H9 (cell line): ENCODE measurements around the gene ADSS1. TPM values are rescaled to one million over a fixed set of nuclear protein-coding genes. Genes with fewer than 3 reads are reported as not detected.

ENCODE experiments used
- DNase-seq: peaks from one replicate; pipeline ENCODE4 v3.0.0-alpha.2; 2017
- H2AFZ ChIP-seq: one replicate; pipeline ENCODE4 v1.6.1; 2013; ENCODE audit warnings: mild to moderate bottlenecking, low read length, control low read depth, moderate library complexity
- H2AK5ac ChIP-seq: 2 replicates; pipeline ENCODE4 v1.6.1; 2013; ENCODE audit warnings: low read length, control low read depth, mixed read lengths; ENCODE audit not compliant: insufficient read length
- H2BK120ac ChIP-seq: one replicate; pipeline ENCODE4 v1.6.1; 2013; ENCODE audit warnings: low read depth, mild to moderate bottlenecking, low read length, control low read depth, inconsistent platforms; ENCODE audit not compliant: poor library complexity, severe bottlenecking
- H2BK12ac ChIP-seq: 2 replicates; pipeline ENCODE4 v1.6.1; 2013; ENCODE audit warnings: low read length, control low read depth, mixed read lengths, low read depth; ENCODE audit not compliant: insufficient read length
- H2BK15ac ChIP-seq: 2 replicates; pipeline ENCODE4 v1.6.1; 2013; ENCODE audit warnings: low read depth, low read length, control low read depth
- H2BK20ac ChIP-seq: one replicate; pipeline ENCODE4 v1.6.1; 2013; ENCODE audit warnings: low read depth, mild to moderate bottlenecking, low read length, control low read depth, inconsistent platforms; ENCODE audit not compliant: poor library complexity, severe bottlenecking
- H2BK5ac ChIP-seq: 2 replicates; pipeline ENCODE4 v1.6.1; 2013; ENCODE audit warnings: low read length, control low read depth, mixed read lengths; ENCODE audit not compliant: insufficient read length
- H3K14ac ChIP-seq: 2 replicates; pipeline ENCODE4 v1.6.1; 2013; ENCODE audit warnings: low read length, control low read depth; ENCODE audit not compliant: insufficient read depth
- H3K18ac ChIP-seq: 2 replicates; pipeline ENCODE4 v1.6.1; 2013; ENCODE audit warnings: low read depth, mild to moderate bottlenecking, mixed read lengths, low read length, control low read depth; ENCODE audit not compliant: insufficient read length
- H3K23ac ChIP-seq: 2 replicates; pipeline ENCODE4 v1.6.1; 2013; ENCODE audit warnings: low read length, control low read depth, mixed read lengths, low read depth; ENCODE audit not compliant: insufficient read length
- H3K23me2 ChIP-seq: 2 replicates; pipeline ENCODE4 v1.6.1; 2013; ENCODE audit warnings: low read depth, mild to moderate bottlenecking, mixed read lengths, low read length, control low read depth; ENCODE audit not compliant: insufficient read length, poor library complexity, severe bottlenecking
- H3K27ac ChIP-seq: 2 replicates; pipeline ENCODE4 v1.5.1; 2013; ENCODE audit warnings: low read length, control low read depth, mixed read lengths, low read depth; ENCODE audit not compliant: insufficient read length
- H3K27me3 ChIP-seq: 2 replicates; pipeline ENCODE4 v1.6.1; 2013; ENCODE audit warnings: low read length, control low read depth, inconsistent platforms; ENCODE audit not compliant: insufficient read depth
- H3K4ac ChIP-seq: 2 replicates; pipeline ENCODE4 v1.6.1; 2013; ENCODE audit warnings: low read depth, mild to moderate bottlenecking, control low read depth, inconsistent platforms, low read length, moderate library complexity
- H3K4me1 ChIP-seq: 2 replicates; pipeline ENCODE4 v1.6.1; 2013; ENCODE audit warnings: low read length, control low read depth, inconsistent platforms; ENCODE audit not compliant: insufficient read depth
- H3K4me2 ChIP-seq: 2 replicates; pipeline ENCODE4 v1.6.1; 2013; ENCODE audit warnings: low read length, control low read depth, mixed read lengths; ENCODE audit not compliant: insufficient read length, insufficient read depth
- H3K56ac ChIP-seq: 2 replicates; pipeline ENCODE4 v1.6.1; 2013; ENCODE audit warnings: low read depth, mild to moderate bottlenecking, mixed read lengths, low read length, control low read depth; ENCODE audit not compliant: insufficient read length
- H3K79me1 ChIP-seq: 2 replicates; pipeline ENCODE4 v1.6.1; 2013; ENCODE audit warnings: low read depth, mild to moderate bottlenecking, moderate library complexity, low read length, control low read depth, inconsistent platforms; ENCODE audit not compliant: insufficient read depth, poor library complexity, severe bottlenecking
- H3K79me2 ChIP-seq: 2 replicates; pipeline ENCODE4 v1.6.1; 2013; ENCODE audit warnings: low read length, control low read depth, inconsistent platforms; ENCODE audit not compliant: insufficient read depth
- H3K9ac ChIP-seq: 2 replicates; pipeline ENCODE4 v1.6.1; 2013; ENCODE audit warnings: low read length, control low read depth, mixed read lengths; ENCODE audit not compliant: insufficient read length; ENCODE audit errors: extremely low read depth
- H3K9me3 ChIP-seq: one replicate; pipeline ENCODE4 v1.6.1; 2013; ENCODE audit warnings: low read depth, low read length, inconsistent platforms; ENCODE audit not compliant: control insufficient read depth
- H3T11ph ChIP-seq: one replicate; pipeline ENCODE4 v1.6.1; 2013; ENCODE audit warnings: mild to moderate bottlenecking, low read length, control low read depth, inconsistent platforms
- H4K20me1 ChIP-seq: one replicate; pipeline ENCODE4 v1.6.1; 2013; ENCODE audit not compliant: control insufficient read depth, insufficient read length, insufficient read depth
- H4K5ac ChIP-seq: 2 replicates; pipeline ENCODE4 v1.6.1; 2013; ENCODE audit warnings: low read depth, mild to moderate bottlenecking, mixed read lengths, low read length, control low read depth; ENCODE audit not compliant: insufficient read length
- H4K8ac ChIP-seq: replicated peaks from 2 replicates; pipeline ENCODE4 v1.6.1; 2013; ENCODE audit warnings: low read length, control low read depth, mixed read lengths, low read depth; ENCODE audit not compliant: insufficient read length
- H4K91ac ChIP-seq: 2 replicates; pipeline ENCODE4 v1.6.1; 2013; ENCODE audit warnings: low read depth, mild to moderate bottlenecking, moderate library complexity, mixed read lengths, low read length, control low read depth; ENCODE audit not compliant: insufficient read length
- H3K27ac Mint-ChIP-seq, 3 experiments: 2 replicates in 2 of 3; 3 replicates in 1 of 3; pipeline ENCODE4 v1.8.0; 2020 to 2021; ENCODE audit warnings: mixed read lengths in 3 of 3, mild to moderate bottlenecking in 1 of 3, moderate library complexity in 1 of 3
- H3K27me3 Mint-ChIP-seq: 2 replicates; pipeline ENCODE4 v1.8.0; 2021; ENCODE audit warnings: low read depth, mild to moderate bottlenecking, moderate library complexity, mixed read lengths
- H3K36me3 Mint-ChIP-seq, 3 experiments: 2 replicates in 2 of 3; 3 replicates in 1 of 3; pipeline ENCODE4 v1.8.0; 2020 to 2021; ENCODE audit warnings: low read depth in 3 of 3, mixed read lengths in 3 of 3; ENCODE audit not compliant: insufficient read depth in 1 of 3
- H3K4me1 Mint-ChIP-seq, 2 experiments: 2 replicates each; pipeline ENCODE4 v1.8.0; 2020; ENCODE audit warnings: mixed read lengths in 2 of 2
- H3K4me3 Mint-ChIP-seq, 2 experiments: 2 replicates in 1 of 2; 3 replicates in 1 of 2; pipeline ENCODE4 v1.8.0; 2020 to 2021; ENCODE audit warnings: mild to moderate bottlenecking in 2 of 2, mixed read lengths in 2 of 2, moderate library complexity in 1 of 2
- H3K9me3 Mint-ChIP-seq, 2 experiments: 2 replicates in 1 of 2; 3 replicates in 1 of 2; pipeline ENCODE4 v1.8.0; 2020; ENCODE audit warnings: mild to moderate bottlenecking in 2 of 2, mixed read lengths in 2 of 2, moderate library complexity in 1 of 2
- CTCF ChIP-seq: fragments of 200-600 bp; sonication (generic); conservative IDR thresholded peaks from 3 replicates; pipeline ENCODE4 v1.8.0; 2021; ENCODE audit warnings: antibody characterized with exemption, mild to moderate bottlenecking
- WGBS: extraction: QIAGEN DNeasy Blood & Tissue Kit; methylation state at CpG from one replicate; pipeline ENCODE4 v1.1.7; 2013; ENCODE audit warnings: missing lambda C conversion rate, low lambda C conversion rate, mixed read lengths; ENCODE audit not compliant: insufficient read length; ENCODE audit errors: extremely low coverage; 5-methylcytosine and 5-hydroxymethylcytosine counted together
- total RNA-seq: library from RNA; stranded (reverse); gene quantifications from 2 replicates; pipeline ENCODE4 v1.2.1, GENCODE V29; 2021

The ADSS1 gene
- total RNA-seq, 1 experiment from 2014 or later, result 8.5 TPM

GRCh38 chr14:104734051-104734587 lies 10.1 kb downstream of the ADSS1 start:
- Histone ChIP-seq H3K4me1 (no peaks in the 10 kb centered on the region), H3K27ac (no peak overlapping the region), H3K9ac (no peak overlapping the region), H3K4me2 (no peak overlapping the region), H3K4ac (no peak overlapping the region), H3K14ac (no peak overlapping the region), H4K8ac (no peak overlapping the region), H4K91ac (no peak overlapping the region), H3K23ac (no peak overlapping the region), H3K79me1 (no peaks in the 10 kb centered on the region), H3K23me2 (no peaks in the 10 kb centered on the region), H3K18ac (no peak overlapping the region), H3K27me3 (no peaks in the 10 kb centered on the region; the same call in 1 of the 2 replicates), H3K9me3 (no peaks in the 10 kb centered on the region), H2AFZ (no peak overlapping the region), H2AK5ac (no peak overlapping the region), H2BK15ac (no peak overlapping the region), H3K79me2 (no peaks in the 10 kb centered on the region), H3K56ac (no peak overlapping the region), H2BK12ac (no peak overlapping the region), H3T11ph (no peak overlapping the region), H4K20me1 (no peaks in the 10 kb centered on the region), H2BK120ac (no peak overlapping the region), H2BK5ac (no peak overlapping the region), H2BK20ac (no peak overlapping the region), H4K5ac (no peak overlapping the region)
- Mint-ChIP-seq H3K4me3 (no peak overlapping the region), H3K36me3 (no peaks in the 10 kb centered on the region; a peak in 2 of 7 replicates), H3K4me1 (peaks cover 0 to 3% of the 10 kb centered on the region in 2 experiments; a peak in 1 of 4 replicates), H3K9me3 (peaks cover 0 to 1% of the 10 kb centered on the region in 2 experiments; a peak in 1 of 5 replicates), H3K27me3 (peaks cover 18% of the 10 kb centered on the region), H3K27ac (no peak overlapping the region)
- TF ChIP-seq CTCF, result no peak
- no CpG with 5 or more reads among the region's 6 CpGs for WGBS
- no peak for DNase-seq
